ENCODE results near the gene CTU2. TPM values are rescaled to one million over a fixed set of nuclear protein-coding genes. Genes with fewer than 3 reads are reported as not detected.

The CTU2 gene
- polyA plus RNA-seq, 1 donor from 2014 or later, result 26.3 TPM

- no peaks in the 10 kb centered on the region for H3K27me3 ChIP-seq (ENCODE audit: insufficient read depth, low read depth, low read length)
- no peaks in the 10 kb centered on the region for H3K36me3 ChIP-seq (ENCODE audit: insufficient read depth, low read length)
- no peaks in the 10 kb centered on the region for H3K9me2 ChIP-seq (ENCODE audit: insufficient read depth, low read length)
- no peak overlapping the region for H2AFZ ChIP-seq (ENCODE audit: low read depth, low read length)
- no peaks in the 10 kb centered on the region for H3K9me3 ChIP-seq (ENCODE audit: low read length)
- H3K27ac ChIP-seq (ENCODE audit: low read length), result no peak overlapping the region
- no peaks in the 10 kb centered on the region for H4K20me1 ChIP-seq (ENCODE audit: insufficient read depth)
- no peak overlapping the region for H3K4me3 ChIP-seq (ENCODE audit: low read length)
- no peaks in the 10 kb centered on the region for H3K79me2 ChIP-seq (replicated peaks; ENCODE audit: insufficient read depth, low read length)
- no peak overlapping the region for H3K9ac ChIP-seq (ENCODE audit: low read length)
- TF ChIP-seq CTCF (IDR thresholded peaks at IDR 0.05; ENCODE audit: poor library complexity, severe bottlenecking), result no peak
- no peak for TF ChIP-seq POLR2AphosphoS5 (IDR thresholded peaks at IDR 0.05)
- no peak for TF ChIP-seq RAD21 (conservative IDR thresholded peaks at IDR 0.05)
- TF ChIP-seq TAF1 (IDR thresholded peaks at IDR 0.05; ENCODE audit: low read depth), result no peak
- TF ChIP-seq REST (IDR thresholded peaks at IDR 0.05; ENCODE audit: borderline replicate concordance), result no peak
- no peak for TF ChIP-seq SMC3 (conservative IDR thresholded peaks at IDR 0.05; ENCODE audit: poor library complexity)
- no peak for TF ChIP-seq EZH2 (IDR thresholded peaks at IDR 0.05; ENCODE audit: borderline replicate concordance, insufficient read depth, low read length, poor library complexity, severe bottlenecking)
- TF ChIP-seq EP300 (conservative IDR thresholded peaks at IDR 0.05; ENCODE audit: poor library complexity, severe bottlenecking), result no peak
- no peak for TF ChIP-seq MXI1 (conservative IDR thresholded peaks at IDR 0.05; ENCODE audit: poor library complexity, severe bottlenecking)
- H3K4me2 ChIP-seq (ENCODE audit: low read length), result no peak overlapping the region
- no peaks in the 10 kb centered on the region for H3F3A ChIP-seq (ENCODE audit: insufficient read depth, low read length, poor library complexity, severe bottlenecking)
Measured at GRCh38 chr16:88720396-88720970, 14.2 kb downstream of the CTU2 start.

- H3K9me2 ChIP-seq (ENCODE audit: insufficient read depth, low read length), result no peaks in the 10 kb centered on the region
- no peak overlapping the region for H3K27ac ChIP-seq (ENCODE audit: low read length)
- H3F3A ChIP-seq (ENCODE audit: insufficient read depth, low read length, poor library complexity, severe bottlenecking), result no peaks in the 10 kb centered on the region
- no peaks in the 10 kb centered on the region for H3K36me3 ChIP-seq (ENCODE audit: insufficient read depth, low read length)
- no peak for TF ChIP-seq CTCF (IDR thresholded peaks at IDR 0.05; ENCODE audit: poor library complexity, severe bottlenecking)
- no peak for TF ChIP-seq TAF1 (IDR thresholded peaks at IDR 0.05; ENCODE audit: low read depth)
- no peak for TF ChIP-seq EZH2 (IDR thresholded peaks at IDR 0.05; ENCODE audit: borderline replicate concordance, insufficient read depth, low read length, poor library complexity, severe bottlenecking)
- TF ChIP-seq MXI1 (conservative IDR thresholded peaks at IDR 0.05; ENCODE audit: poor library complexity, severe bottlenecking), result no peak
- TF ChIP-seq REST (IDR thresholded peaks at IDR 0.05; ENCODE audit: borderline replicate concordance), result no peak
- no peak for TF ChIP-seq SMC3 (conservative IDR thresholded peaks at IDR 0.05; ENCODE audit: poor library complexity)
- no peak for TF ChIP-seq RAD21 (conservative IDR thresholded peaks at IDR 0.05)
- no peak for TF ChIP-seq POLR2AphosphoS5 (IDR thresholded peaks at IDR 0.05)
- no peak for TF ChIP-seq EP300 (conservative IDR thresholded peaks at IDR 0.05; ENCODE audit: poor library complexity, severe bottlenecking)
- no peaks in the 10 kb centered on the region for H3K27me3 ChIP-seq (ENCODE audit: insufficient read depth, low read depth, low read length)
- H3K9ac ChIP-seq (ENCODE audit: low read length), result no peak overlapping the region
- no peaks in the 10 kb centered on the region for H3K9me3 ChIP-seq (ENCODE audit: low read length)
- no peaks in the 10 kb centered on the region for H3K79me2 ChIP-seq (replicated peaks; ENCODE audit: insufficient read depth, low read length)
- H3K4me2 ChIP-seq (ENCODE audit: low read length), result no peak overlapping the region
- H2AFZ ChIP-seq (ENCODE audit: low read depth, low read length), result no peak overlapping the region
- H4K20me1 ChIP-seq (ENCODE audit: insufficient read depth), result no peaks in the 10 kb centered on the region
- H3K4me3 ChIP-seq (ENCODE audit: low read length), result no peak overlapping the region
Measured at GRCh38 chr16:88721236-88721635, 14.9 kb downstream of the CTU2 start.

All from neural cell (in vitro differentiated cells).